K562 (cell line): ENCODE data around the gene ZC3H13. TPM values are rescaled to one million over a fixed set of nuclear protein-coding genes. Genes with fewer than 3 reads are reported as not detected.

Source experiments
- ATAC-seq: fragments of 200-7000 bp; cut with Tn5 transposase; 3 replicates; pipeline ENCODE4 v1.9.1; 2020; ENCODE audit warnings: moderate library complexity
- BruUV-seq: library from RNA; stranded (reverse); fragments of 400-500 nt; replicated peaks from 2 replicates; lab custom pipeline; 2021; lab: Mats Ljungman, UMichigan
- CTCF ChIA-PET: fragments of 300-600 bp; formaldehyde crosslinking; extraction: SDS; loops from one replicate; lab custom pipeline; 2021; ENCODE audit warnings: low intra/inter-chr PET ratio; lab: Yijun Ruan, JAX
- POLR2A ChIA-PET: fragments of 300-600, 350-650 bp; sonication (Branson Sonifier 250); formaldehyde crosslinking; extraction: SDS; loops from one replicate; lab custom pipeline; 2021; ENCODE audit warnings: antibody characterized with exemption, inconsistent platforms; lab: Yijun Ruan, JAX
- DNase-seq, 4 experiments: peaks; one replicate each; pipeline versions ENCODE4 v3.0.0 to v3.0.0-alpha.2; 2011 to 2018; ENCODE audit warnings: low spot score in 3 of 4, mixed read lengths in 3 of 4; ENCODE audit errors: extremely low read depth in 1 of 4
- FAIRE-seq: peaks from 2 replicates; lab custom pipeline; 2011; peaks lifted over from hg19 to GRCh38; lab: Jason Lieb, UNC
- H2AFZ ChIP-seq: 2 replicates; pipeline ENCODE4 v1.6.0; 2011; ENCODE audit warnings: low read depth, low read length, control low read depth, inconsistent platforms
- H3K27ac ChIP-seq: fragments of 200-600 bp; 3 replicates; pipeline ENCODE4 v1.8.0; 2011; ENCODE audit warnings: low read depth, mild to moderate bottlenecking, control low read depth, inconsistent platforms, low read length, moderate library complexity, mixed read lengths; ENCODE audit errors: extremely low read depth
- H3K27me3 ChIP-seq, 2 experiments: fragments of 300-600 bp in 1 of 2; 2 replicates in 1 of 2; 3 replicates in 1 of 2; pipeline versions ENCODE4 v1.6.0 to v1.8.0; 2011; ENCODE audit warnings: inconsistent platforms in 2 of 2, low read length in 2 of 2, mild to moderate bottlenecking in 1 of 2, mixed read lengths in 1 of 2, moderate library complexity in 1 of 2; ENCODE audit not compliant: control insufficient read depth in 2 of 2, insufficient read depth in 2 of 2
- H3K36me3 ChIP-seq: fragments of 300-600 bp; 3 replicates; pipeline ENCODE4 v1.8.0; 2011; ENCODE audit warnings: mild to moderate bottlenecking, low read length, inconsistent platforms; ENCODE audit not compliant: control insufficient read depth, insufficient read depth
- H3K4me1 ChIP-seq, 2 experiments: fragments of 200-600 bp in 1 of 2; replicated peaks in 1 of 2; 2 replicates in 1 of 2; 3 replicates in 1 of 2; pipeline versions ENCODE4 v1.5.1 to v1.8.0; 2011; ENCODE audit warnings: inconsistent platforms in 2 of 2, low read length in 2 of 2, mild to moderate bottlenecking in 1 of 2, mixed read lengths in 1 of 2, moderate library complexity in 1 of 2; ENCODE audit not compliant: control insufficient read depth in 2 of 2, insufficient read depth in 2 of 2
- H3K4me2 ChIP-seq: 2 replicates; pipeline ENCODE4 v1.6.1; 2011; ENCODE audit warnings: low read length, control low read depth, inconsistent platforms, mixed read lengths; ENCODE audit not compliant: insufficient read depth
- H3K4me3 ChIP-seq: fragments of 200-600 bp; sonication (generic), shearing (Covaris generic); 2 replicates; pipeline ENCODE4 v1.5.1; 2016; ENCODE audit warnings: control low read depth, inconsistent platforms
- H3K79me2 ChIP-seq: fragments of 200-600 bp; 3 replicates; pipeline ENCODE4 v1.8.0; 2011; ENCODE audit warnings: low read length, inconsistent platforms; ENCODE audit not compliant: control insufficient read depth, insufficient read depth
- H3K9ac ChIP-seq, 2 experiments: 2 replicates each; pipeline versions ENCODE4 v1.6.0 to v1.6.1; 2011; ENCODE audit warnings: low read depth in 2 of 2, low read length in 2 of 2, control low read depth in 1 of 2, inconsistent platforms in 1 of 2, mild to moderate bottlenecking in 1 of 2, mixed read lengths in 1 of 2; ENCODE audit not compliant: insufficient read depth in 1 of 2
- H3K9me1 ChIP-seq: one replicate; pipeline ENCODE4 v1.6.0; 2011; ENCODE audit warnings: inconsistent platforms, mild to moderate bottlenecking, low read length, moderate library complexity; ENCODE audit not compliant: control insufficient read depth, insufficient read depth
- H3K9me3 ChIP-seq: replicated peaks from 2 replicates; pipeline ENCODE4 v1.5.1; 2011; ENCODE audit warnings: low read depth, low read length, inconsistent platforms; ENCODE audit not compliant: control insufficient read depth, insufficient read depth
- H4K20me1 ChIP-seq: replicated peaks from 2 replicates; pipeline ENCODE4 v1.6.1; 2011; ENCODE audit warnings: low read length, inconsistent platforms, mixed read lengths; ENCODE audit not compliant: control insufficient read depth, insufficient read depth
- ARHGAP35 ChIP-seq: fragments of 450-650 bp; IDR thresholded peaks from 2 replicates; pipeline ENCODE4 v1.6.1; 2018; ENCODE audit not compliant: partially characterized antibody
- EGR1 ChIP-seq: fragments of 450-650 bp; conservative IDR thresholded peaks from 2 replicates; pipeline ENCODE4 v1.6.1; 2017; ENCODE audit warnings: mild to moderate bottlenecking
- HMG20B ChIP-seq: fragments of 250-450 bp; sonication (Bioruptor Pico); IDR thresholded peaks from 2 replicates; pipeline ENCODE4 v1.5.0; 2021; ENCODE audit warnings: mild to moderate bottlenecking
- NCOA2 ChIP-seq, 2 experiments: fragments of 450-650 bp; IDR thresholded peaks; 2 replicates each; pipeline ENCODE4 v1.6.1; 2018; ENCODE audit warnings: mild to moderate bottlenecking in 2 of 2, moderate library complexity in 1 of 2; ENCODE audit not compliant: partially characterized antibody in 2 of 2
- NFRKB ChIP-seq: fragments of 450-650 bp; IDR thresholded peaks from 2 replicates; pipeline ENCODE4 v1.6.1; 2016; ENCODE audit warnings: low read depth
- NFYB ChIP-seq: IDR thresholded peaks from 2 replicates; pipeline ENCODE4 v1.6.1; 2011; ENCODE audit warnings: mild to moderate bottlenecking, moderate library complexity; ENCODE audit not compliant: insufficient read length; ENCODE audit errors: extremely low read depth
- POLR2A ChIP-seq: fragments of 450-650 bp; conservative IDR thresholded peaks from 2 replicates; pipeline ENCODE4 v1.6.1; 2016
- RBM22 ChIP-seq: fragments of 200-400 bp; formaldehyde crosslinking; IDR thresholded peaks from 2 replicates; pipeline ENCODE4 v1.6.1; 2018; ENCODE audit warnings: low read length, low read depth; ENCODE audit not compliant: poor library complexity, severe bottlenecking
- RBM34 ChIP-seq: fragments of 200-400 bp; formaldehyde crosslinking; IDR thresholded peaks from 2 replicates; pipeline ENCODE4 v1.6.1; 2018; ENCODE audit warnings: low read length, borderline replicate concordance; ENCODE audit not compliant: insufficient read depth
- SMARCA4 ChIP-seq: fragments of 450-650 bp; IDR thresholded peaks from 2 replicates; pipeline ENCODE4 v1.6.1; 2016
- SREBF2 ChIP-seq: sonication (generic); formaldehyde crosslinking; IDR thresholded peaks from 2 replicates; pipeline ENCODE4 v1.4.0; 2020; ENCODE audit warnings: mild to moderate bottlenecking, missing genetic modification reagents
- SRF ChIP-seq, 2 experiments: fragments of 250-450, 450-650 bp in 1 of 2; sonication (Bioruptor Pico) in 1 of 2; sonication (generic) in 1 of 2; formaldehyde crosslinking; IDR thresholded peaks; 2 replicates each; pipeline versions ENCODE4 v1.5.0 to v1.5.1; 2020 to 2022; ENCODE audit warnings: mild to moderate bottlenecking in 1 of 2, missing genetic modification reagents in 1 of 2
- WHSC1 ChIP-seq: IDR thresholded peaks from one replicate; pipeline ENCODE4 v1.6.1; 2012; ENCODE audit warnings: low read length, control low read depth, inconsistent platforms
- ZNF12 ChIP-seq: sonication (generic); formaldehyde crosslinking; IDR thresholded peaks from 2 replicates; pipeline ENCODE4 v1.4.0; 2020; ENCODE audit warnings: mild to moderate bottlenecking, missing genetic modification reagents
- ZNF133 ChIP-seq: fragments of 250-450 bp; sonication (Bioruptor Pico); IDR thresholded peaks from 2 replicates; pipeline ENCODE4 v1.4.0; 2020; ENCODE audit warnings: mild to moderate bottlenecking
- WGBS: fragments of 100-300 bp; shearing (Covaris generic); methylation state at CpG from one replicate; pipeline ENCODE4 v1.1.6; 2016; ENCODE audit warnings: low coverage, mixed read lengths; ENCODE audit not compliant: insufficient coverage; ENCODE audit errors: missing lambda C conversion rate; 5-methylcytosine and 5-hydroxymethylcytosine counted together
- in situ Hi-C: fragments of 300-500 bp; cut with MboI; formaldehyde crosslinking; loops from 4 replicates; pipeline ENCODE4 v1.15.0; 2018; ENCODE audit warnings: inconsistent platforms, mixed read lengths
- intact Hi-C: fragments of 100-400 bp; cut with micrococcal nuclease; formaldehyde crosslinking; loops from 2 replicates; pipeline ENCODE4 v1.14.2; 2022
- polyA plus RNA-seq, 8 experiments: library from polyadenylated mRNA; depleted of rRNA in 4 of 8; stranded (reverse) in 5 of 8; unstranded in 3 of 8; fragments of >200 nt; fragmentation: Nextera tagmentation in 2 of 8; fragmentation: Illumina TruSeq in 1 of 8; extraction: Ambion mirVana in 2 of 8; extraction: Trizol in 1 of 8; gene quantifications; 2 replicates each; pipeline versions ENCODE4 v1.2.1 to v1.2.3, GENCODE V29; 2011 to 2014; ENCODE audit warnings: inconsistent platforms in 1 of 8, missing spikeins in 1 of 8
- total RNA-seq, 7 experiments: library from RNA; depleted of rRNA in 6 of 7; stranded (reverse); fragments of >200 nt in 6 of 7; fragmentation: Illumina TruSeq in 2 of 7; extraction: Trizol in 2 of 7; gene quantifications; 2 replicates each; pipeline versions ENCODE4 v1.2.1 to v1.2.3, GENCODE V29; 2011 to 2021; ENCODE audit warnings: low replicate concordance in 1 of 7
- TF ChIP-seq, protein P1 (sequence below), 2 experiments: fragments of 450-650 bp; IDR thresholded peaks; 2 replicates each; pipeline ENCODE4 v1.6.1; 2018; ENCODE audit warnings: mild to moderate bottlenecking in 2 of 2, low read depth in 1 of 2; ENCODE audit not compliant: partially characterized antibody in 2 of 2

The ZC3H13 gene
- total and polyA plus RNA-seq, 9 of the 15 experiments (the other 6 are each of a cell fraction or from before 2014, with no cell fraction given), result 4.9 to 27.6 (median 12.1) TPM

DNA sequence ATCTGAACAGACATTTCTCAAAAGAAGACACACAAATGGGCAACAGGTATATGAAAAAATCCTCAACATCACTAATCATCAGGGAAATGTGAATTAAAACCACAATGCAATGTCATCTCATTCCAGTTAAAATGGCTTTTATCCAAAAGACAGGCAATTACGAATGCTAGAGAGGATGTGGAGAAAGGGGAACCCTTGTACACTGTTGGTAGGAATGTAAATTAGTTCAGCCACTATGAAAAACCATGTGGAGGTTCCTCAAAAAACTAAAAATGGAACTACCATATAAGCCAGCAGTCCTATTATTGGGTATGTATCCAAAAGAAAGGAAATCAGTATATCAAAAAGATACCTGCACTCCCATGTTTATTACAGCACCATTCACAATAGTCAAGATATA is 24.7 kb upstream of the ZC3H13 start:
- Histone ChIP-seq H2AFZ (no peak overlapping the region), H3K4me1 (no peaks in the 10 kb centered on the region), H3K36me3 (no peaks in the 10 kb centered on the region), H3K79me2 (no peaks in the 10 kb centered on the region), H3K27me3 (no peaks in the 10 kb centered on the region), H3K9ac (no peak overlapping the region), H3K9me1 (no peaks in the 10 kb centered on the region), H4K20me1 (no peaks in the 10 kb centered on the region), H3K4me2 (no peak overlapping the region), H3K9me3 (no peaks in the 10 kb centered on the region), H3K4me3 (no peak overlapping the region), H3K27ac (no peak overlapping the region)
- ChIA-PET CTCF (no interaction called here), POLR2A (no interaction called here)
- DNase-seq (no peak), FAIRE-seq (no peak), ATAC-seq (no peak)
- no TSS peak for BruUV-seq
- TF ChIP-seq SMARCA4 (no peak), SREBF2 (CRISPR knock-in tag) (no peak), NFYB (no peak), RBM22 (no peak), ZNF12 (CRISPR knock-in tag) (no peak), EGR1 (no peak), RBM34 (no peak), NFRKB (no peak), NCOA2 (IDR thresholded peaks at IDR 0.05; ENCODE audit: partially characterized antibody in 2 of 2) (no peak), SRF (CRISPR knock-in tag; IDR thresholded peaks at IDR 0.05) (no peak), ARHGAP35 (no peak), WHSC1 (no peak), POLR2A (no peak), ZNF133 (CRISPR knock-in tag) (no peak), HMG20B (CRISPR knock-in tag) (no peak)
- TF ChIP-seq, protein P1, sequence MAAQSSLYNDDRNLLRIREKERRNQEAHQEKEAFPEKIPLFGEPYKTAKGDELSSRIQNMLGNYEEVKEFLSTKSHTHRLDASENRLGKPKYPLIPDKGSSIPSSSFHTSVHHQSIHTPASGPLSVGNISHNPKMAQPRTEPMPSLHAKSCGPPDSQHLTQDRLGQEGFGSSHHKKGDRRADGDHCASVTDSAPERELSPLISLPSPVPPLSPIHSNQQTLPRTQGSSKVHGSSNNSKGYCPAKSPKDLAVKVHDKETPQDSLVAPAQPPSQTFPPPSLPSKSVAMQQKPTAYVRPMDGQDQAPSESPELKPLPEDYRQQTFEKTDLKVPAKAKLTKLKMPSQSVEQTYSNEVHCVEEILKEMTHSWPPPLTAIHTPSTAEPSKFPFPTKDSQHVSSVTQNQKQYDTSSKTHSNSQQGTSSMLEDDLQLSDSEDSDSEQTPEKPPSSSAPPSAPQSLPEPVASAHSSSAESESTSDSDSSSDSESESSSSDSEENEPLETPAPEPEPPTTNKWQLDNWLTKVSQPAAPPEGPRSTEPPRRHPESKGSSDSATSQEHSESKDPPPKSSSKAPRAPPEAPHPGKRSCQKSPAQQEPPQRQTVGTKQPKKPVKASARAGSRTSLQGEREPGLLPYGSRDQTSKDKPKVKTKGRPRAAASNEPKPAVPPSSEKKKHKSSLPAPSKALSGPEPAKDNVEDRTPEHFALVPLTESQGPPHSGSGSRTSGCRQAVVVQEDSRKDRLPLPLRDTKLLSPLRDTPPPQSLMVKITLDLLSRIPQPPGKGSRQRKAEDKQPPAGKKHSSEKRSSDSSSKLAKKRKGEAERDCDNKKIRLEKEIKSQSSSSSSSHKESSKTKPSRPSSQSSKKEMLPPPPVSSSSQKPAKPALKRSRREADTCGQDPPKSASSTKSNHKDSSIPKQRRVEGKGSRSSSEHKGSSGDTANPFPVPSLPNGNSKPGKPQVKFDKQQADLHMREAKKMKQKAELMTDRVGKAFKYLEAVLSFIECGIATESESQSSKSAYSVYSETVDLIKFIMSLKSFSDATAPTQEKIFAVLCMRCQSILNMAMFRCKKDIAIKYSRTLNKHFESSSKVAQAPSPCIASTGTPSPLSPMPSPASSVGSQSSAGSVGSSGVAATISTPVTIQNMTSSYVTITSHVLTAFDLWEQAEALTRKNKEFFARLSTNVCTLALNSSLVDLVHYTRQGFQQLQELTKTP (IDR thresholded peaks at IDR 0.05; ENCODE audit: low read depth in 1 of 2, partially characterized antibody in 2 of 2), result no peak
- in situ Hi-C loops (no loop called here), intact Hi-C loops (no loop called here)
- WGBS, result 75% methylated on average over 1 of the region's 1 CpG
